Osteocyte (in vitro differentiated cells): ENCODE data around the gene CYB5R3. TPM values are rescaled to one million over a fixed set of nuclear protein-coding genes. Genes with fewer than 3 reads are reported as not detected.
A peak's percentile ranks its signal among the peaks of the same experiment; 100 is the strongest.
"Not testable (repeated sequence)": the region's sequence is repeated elsewhere in the genome, so short reads cannot be mapped to it uniquely, and the experiment has no call there.

Experiments
- DNase-seq: peaks from one replicate; pipeline ENCODE4 v3.0.0; 2021; ENCODE audit warnings: mixed read lengths; ENCODE audit not compliant: unreplicated experiment; ENCODE audit errors: extremely low spot score
- H3K27ac Mint-ChIP-seq: one replicate; pipeline ENCODE4 v1.8.0; 2021; ENCODE audit warnings: mild to moderate bottlenecking, mixed read lengths; ENCODE audit not compliant: unreplicated experiment
- H3K27me3 Mint-ChIP-seq: one replicate; pipeline ENCODE4 v1.8.0; 2021; ENCODE audit warnings: mixed read lengths; ENCODE audit not compliant: unreplicated experiment
- H3K36me3 Mint-ChIP-seq: one replicate; pipeline ENCODE4 v1.8.0; 2021; ENCODE audit warnings: mixed read lengths; ENCODE audit not compliant: unreplicated experiment
- H3K4me1 Mint-ChIP-seq: one replicate; pipeline ENCODE4 v1.8.0; 2021; ENCODE audit warnings: mixed read lengths; ENCODE audit not compliant: unreplicated experiment
- H3K4me3 Mint-ChIP-seq: one replicate; pipeline ENCODE4 v1.8.0; 2021; ENCODE audit warnings: mild to moderate bottlenecking, moderate library complexity, mixed read lengths; ENCODE audit not compliant: unreplicated experiment
- H3K9me3 Mint-ChIP-seq: one replicate; pipeline ENCODE4 v1.8.0; 2021; ENCODE audit warnings: mixed read lengths; ENCODE audit not compliant: unreplicated experiment
- CTCF ChIP-seq: fragments of 200-600 bp; sonication (generic); IDR thresholded peaks from 2 replicates; pipeline ENCODE4 v1.5.0; 2021; ENCODE audit warnings: antibody characterized with exemption, mild to moderate bottlenecking, moderate library complexity
- total RNA-seq: library from RNA; stranded (reverse); gene quantifications from 2 replicates; pipeline ENCODE4 v1.2.1, GENCODE V29; 2021

Gene CYB5R3
- total RNA-seq, 1 donor from 2014 or later, result 408 TPM

DNA sequence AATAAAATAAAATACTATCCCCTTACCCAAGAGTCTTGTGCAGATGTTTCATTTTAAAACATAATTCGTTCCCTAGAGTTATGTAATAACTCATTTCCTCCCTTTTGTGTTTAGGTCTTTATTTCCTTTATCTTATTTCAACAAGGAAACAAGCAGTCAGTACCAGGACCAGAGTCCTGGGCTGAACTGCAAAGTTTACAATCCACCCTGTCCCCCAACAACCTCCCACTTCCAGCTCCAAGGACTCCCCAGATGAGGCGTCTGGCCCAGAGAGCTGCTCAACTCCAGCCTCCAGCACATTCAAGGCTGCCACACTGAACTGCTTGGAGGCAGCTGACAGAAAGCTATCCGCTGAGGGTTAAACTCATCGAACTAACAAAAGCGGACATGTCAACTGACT, 39.0 kb downstream of the CYB5R3 start:
- DNase-seq, result no peak
- TF ChIP-seq CTCF, result no peak
- Mint-ChIP-seq H3K4me1 (peaks cover 64% of the 10 kb centered on the region), H3K27me3 (no peaks in the 10 kb centered on the region), H3K36me3 (peaks cover 16% of the 10 kb centered on the region), H3K9me3 (no peaks in the 10 kb centered on the region), H3K27ac (peak overlapping the region; percentile 93), H3K4me3 (no peak overlapping the region)

- no peaks in the 10 kb centered on the region for H3K9me3 Mint-ChIP-seq
- TF ChIP-seq CTCF, result no peak
- peaks cover 70% of the 10 kb centered on the region for H3K4me1 Mint-ChIP-seq
- peaks cover 16% of the 10 kb centered on the region for H3K36me3 Mint-ChIP-seq
- peak overlapping the region; percentile 93 for H3K27ac Mint-ChIP-seq
- H3K4me3 Mint-ChIP-seq, result peak overlapping the region; percentile 62
- DNase-seq, result no peak
- H3K27me3 Mint-ChIP-seq, result no peaks in the 10 kb centered on the region
These were observed 40.3 kb downstream of the CYB5R3 start for GRCh38 chr22:42608823-42609361.

- peaks cover 68% of the 10 kb centered on the region for H3K4me1 Mint-ChIP-seq
- TF ChIP-seq CTCF, result no peak
- H3K9me3 Mint-ChIP-seq, result no peaks in the 10 kb centered on the region
- H3K36me3 Mint-ChIP-seq, result peaks cover 17% of the 10 kb centered on the region
- H3K27ac Mint-ChIP-seq, result peak overlapping the region; percentile 93
- H3K4me3 Mint-ChIP-seq, result peak overlapping the region; percentile 62
- H3K27me3 Mint-ChIP-seq, result no peaks in the 10 kb centered on the region
- DNase-seq, result no peak
These were observed 40.9 kb downstream of the CYB5R3 start for GRCh38 chr22:42608136-42608822.

DNA sequence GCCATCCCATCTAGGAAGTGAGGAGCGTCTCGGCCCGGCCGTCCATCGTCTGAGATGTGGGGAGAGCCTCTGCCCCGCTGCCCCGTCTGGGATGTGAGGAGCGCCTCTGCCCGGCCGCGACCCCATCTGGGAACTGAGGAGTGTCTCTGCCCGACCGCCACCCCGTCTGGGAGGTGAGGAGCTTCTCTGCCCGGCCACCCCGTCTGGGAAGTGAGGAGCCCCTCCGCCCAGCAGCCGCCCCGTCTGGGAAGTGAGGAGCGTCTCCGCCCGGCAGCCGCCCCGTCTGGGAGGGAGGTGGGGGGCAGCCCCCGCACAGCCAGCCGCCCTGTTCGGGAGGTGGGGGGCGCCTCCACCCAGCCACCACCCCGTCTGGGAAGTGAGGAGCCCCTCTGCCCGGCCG, 41.6 kb downstream of the CYB5R3 start:
- H3K27ac Mint-ChIP-seq, result peak overlapping the region; percentile 93
- peaks cover 64% of the 10 kb centered on the region for H3K4me1 Mint-ChIP-seq
- peaks cover 24% of the 10 kb centered on the region for H3K36me3 Mint-ChIP-seq

DNA sequence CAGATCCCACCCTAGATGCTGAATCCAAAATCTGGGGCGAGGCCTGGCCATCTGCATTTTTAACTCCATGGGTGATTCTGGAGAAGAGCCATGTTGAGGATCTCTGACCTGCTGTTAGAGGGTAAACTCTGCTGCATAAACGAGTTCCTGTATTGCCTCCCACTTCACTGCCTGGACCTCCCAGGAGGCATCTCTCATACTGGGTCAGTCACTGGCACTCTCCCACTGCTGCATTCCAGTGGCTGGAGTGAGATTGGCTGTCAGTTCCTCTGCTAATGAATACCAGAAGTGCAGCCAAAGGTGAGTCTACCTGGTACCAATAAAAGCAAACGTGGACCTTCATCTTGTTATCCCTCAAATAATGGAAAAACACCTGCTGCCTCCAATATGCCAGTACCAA, 44.8 kb downstream of the CYB5R3 start:
- DNase-seq, result no peak
- Mint-ChIP-seq H3K27ac (peak overlapping the region; percentile 41), H3K4me3 (no peak overlapping the region), H3K9me3 (no peaks in the 10 kb centered on the region), H3K4me1 (peaks cover 38% of the 10 kb centered on the region), H3K36me3 (peaks cover 29% of the 10 kb centered on the region), H3K27me3 (no peaks in the 10 kb centered on the region)
- no peak for TF ChIP-seq CTCF

More for the DNA sequence above, 41.6 kb downstream of the CYB5R3 start:
- not testable (repeated sequence) for H3K9me3 Mint-ChIP-seq, H3K27me3 Mint-ChIP-seq, H3K4me3 Mint-ChIP-seq, DNase-seq
